LoVo (cell line): ENCODE data around the gene SOX1.

Experiments used
- DNase-seq: peaks from one replicate; pipeline ENCODE4 v3.0.0-alpha.2; 2016; ENCODE audit warnings: low spot score

SOX1 gene

GRCh38 chr13:112058941-112059340 lies 8.0 kb upstream of the SOX1 start:
- DNase-seq: no peak

- DNase-seq: no peak
These were observed 7.3 kb upstream of the SOX1 start for GRCh38 chr13:112059457-112060281.

- no peak for DNase-seq
These were observed 6.6 kb upstream of the SOX1 start for GRCh38 chr13:112060282-112060830.

GRCh38 chr13:112060899-112061366 lies 6.0 kb upstream of the SOX1 start:
- no peak for DNase-seq

- no peak for DNase-seq
These were observed 5.4 kb upstream of the SOX1 start for GRCh38 chr13:112061367-112062061.

- DNase-seq: no peak
These were observed 4.8 kb upstream of the SOX1 start for GRCh38 chr13:112062072-112062567.

- no peak for DNase-seq
These were observed 4.1 kb upstream of the SOX1 start for GRCh38 chr13:112062571-112063570.

- DNase-seq: no peak
These were observed 3.1 kb upstream of the SOX1 start for GRCh38 chr13:112063807-112064206.

- DNase-seq: no peak
These were observed 2.7 kb upstream of the SOX1 start for GRCh38 chr13:112064222-112064621.

- no peak for DNase-seq
These were observed 1.5 kb upstream of the SOX1 start for GRCh38 chr13:112065521-112065866.

- no peak for DNase-seq
These were observed 904 bp upstream of the SOX1 start for GRCh38 chr13:112065867-112066623.

GRCh38 chr13:112066624-112067004 lies 335 bp upstream of the SOX1 start:
- no peak for DNase-seq

GRCh38 chr13:112067871-112068539 lies 1.1 kb downstream of the SOX1 start:
- no peak for DNase-seq

GRCh38 chr13:112068540-112069060 lies 1.7 kb downstream of the SOX1 start:
- DNase-seq: no peak

- DNase-seq: no peak
These were observed 2.3 kb downstream of the SOX1 start for GRCh38 chr13:112069061-112069844.

- no peak for DNase-seq
These were observed 2.9 kb downstream of the SOX1 start for GRCh38 chr13:112069845-112070251.

GRCh38 chr13:112071102-112071722 lies 4.3 kb downstream of the SOX1 start:
- DNase-seq: no peak

GRCh38 chr13:112071723-112072533 lies 5.0 kb downstream of the SOX1 start:
- no peak for DNase-seq
